ENCODE results near the gene NASP.

DNA sequence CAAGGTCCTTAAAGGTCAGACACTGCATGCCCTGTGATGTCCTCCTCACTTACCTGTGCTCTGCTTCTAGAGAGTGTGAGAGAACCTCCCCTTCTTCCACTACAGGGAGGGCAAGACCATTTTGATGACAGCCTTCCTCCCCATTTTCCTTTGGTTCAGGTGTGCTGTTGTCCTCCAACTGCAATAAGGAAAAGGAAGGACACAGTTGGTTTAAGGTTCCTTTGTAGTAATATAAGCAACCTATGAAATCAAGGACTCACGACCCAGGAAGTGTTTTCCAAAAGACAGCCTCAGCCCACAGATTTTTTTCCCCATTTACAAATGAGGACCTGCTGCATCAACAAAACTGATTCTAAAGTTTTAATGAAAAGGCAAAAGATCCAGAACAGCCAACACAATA lies 46.6 kb downstream of the NASP start:
- TF ChIP-seq CTCF (IDR thresholded peaks at IDR 0.05) (no peak), POLR2A (IDR thresholded peaks at IDR 0.05) (no peak)

All from sigmoid colon (tissue), 3 donors.